ENCODE measurements around the gene SERPINB4. TPM values are rescaled to one million over a fixed set of nuclear protein-coding genes. Genes with fewer than 3 reads are reported as not detected.

SERPINB4 gene
- total RNA-seq, 1 donor from 2014 or later: not detected

DNA sequence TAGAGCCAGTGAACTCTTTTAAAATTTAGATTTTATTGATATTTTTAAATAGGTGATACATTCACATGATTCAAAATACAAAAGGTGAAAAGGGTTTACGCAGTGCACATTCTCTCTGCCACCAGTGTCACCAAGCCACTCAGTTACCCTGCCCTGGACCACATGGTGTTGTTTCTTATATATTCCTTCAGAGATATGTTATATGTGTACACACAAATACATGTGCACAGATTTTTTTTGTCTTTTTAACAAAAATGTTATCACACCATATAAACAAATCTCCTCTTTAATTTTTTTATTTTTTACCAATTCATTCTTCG lies 26.2 kb downstream of the SERPINB4 start:
- Mint-ChIP-seq H3K9me3 (ENCODE audit: unreplicated experiment) (peaks cover 7% of the 10 kb centered on the region), H3K4me1 (ENCODE audit: unreplicated experiment) (no peaks in the 10 kb centered on the region), H3K36me3 (ENCODE audit: unreplicated experiment) (no peaks in the 10 kb centered on the region), H3K4me3 (ENCODE audit: unreplicated experiment) (no peak overlapping the region), H3K27ac (ENCODE audit: unreplicated experiment) (no peak overlapping the region), H3K27me3 (ENCODE audit: unreplicated experiment) (peaks cover 10% of the 10 kb centered on the region)
- TF ChIP-seq, protein P1, sequence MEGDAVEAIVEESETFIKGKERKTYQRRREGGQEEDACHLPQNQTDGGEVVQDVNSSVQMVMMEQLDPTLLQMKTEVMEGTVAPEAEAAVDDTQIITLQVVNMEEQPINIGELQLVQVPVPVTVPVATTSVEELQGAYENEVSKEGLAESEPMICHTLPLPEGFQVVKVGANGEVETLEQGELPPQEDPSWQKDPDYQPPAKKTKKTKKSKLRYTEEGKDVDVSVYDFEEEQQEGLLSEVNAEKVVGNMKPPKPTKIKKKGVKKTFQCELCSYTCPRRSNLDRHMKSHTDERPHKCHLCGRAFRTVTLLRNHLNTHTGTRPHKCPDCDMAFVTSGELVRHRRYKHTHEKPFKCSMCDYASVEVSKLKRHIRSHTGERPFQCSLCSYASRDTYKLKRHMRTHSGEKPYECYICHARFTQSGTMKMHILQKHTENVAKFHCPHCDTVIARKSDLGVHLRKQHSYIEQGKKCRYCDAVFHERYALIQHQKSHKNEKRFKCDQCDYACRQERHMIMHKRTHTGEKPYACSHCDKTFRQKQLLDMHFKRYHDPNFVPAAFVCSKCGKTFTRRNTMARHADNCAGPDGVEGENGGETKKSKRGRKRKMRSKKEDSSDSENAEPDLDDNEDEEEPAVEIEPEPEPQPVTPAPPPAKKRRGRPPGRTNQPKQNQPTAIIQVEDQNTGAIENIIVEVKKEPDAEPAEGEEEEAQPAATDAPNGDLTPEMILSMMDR (IDR thresholded peaks at IDR 0.05): no peak
- DNase-seq (ENCODE audit: extremely low spot score, unreplicated experiment): no peak

DNA sequence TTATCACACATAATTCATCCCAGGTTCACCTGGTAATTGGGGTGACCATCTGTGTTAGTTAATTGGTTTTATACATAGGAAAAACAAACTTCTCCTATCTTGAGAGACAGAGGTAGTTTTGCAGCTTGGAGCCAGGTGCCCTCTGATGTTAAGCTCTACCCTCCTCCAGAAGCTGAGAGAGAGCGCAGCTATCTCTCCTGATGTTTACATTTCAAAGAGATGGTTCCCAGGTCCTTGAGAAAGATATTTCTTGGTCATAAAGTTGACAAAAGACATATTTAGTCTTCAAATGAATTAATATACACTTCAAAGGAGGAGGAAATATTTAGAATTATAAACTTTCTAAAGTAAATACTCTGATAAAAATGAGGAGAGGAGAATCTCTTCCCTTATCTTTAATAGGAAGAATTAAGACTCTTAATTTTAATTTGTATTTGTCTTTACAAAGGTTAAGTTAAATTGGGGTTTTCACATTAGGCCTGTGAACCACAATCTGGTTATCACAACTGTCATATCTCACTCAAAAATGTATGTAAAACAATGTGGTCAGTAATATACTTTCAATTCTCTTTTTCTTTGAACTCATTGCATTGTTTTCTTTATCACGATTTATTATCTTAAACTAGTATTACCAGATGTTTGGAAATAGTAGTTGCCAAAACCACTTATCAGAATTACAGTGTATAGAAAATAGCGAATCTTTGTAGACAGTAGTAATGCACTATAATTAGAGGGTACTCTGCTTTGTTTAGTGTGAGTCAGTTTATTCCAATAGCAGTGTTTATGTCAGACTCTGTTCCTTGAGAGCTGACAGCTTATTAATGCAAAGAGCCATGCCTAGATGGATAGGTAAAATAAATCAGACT lies 26.8 kb downstream of the SERPINB4 start:
- no peak for DNase-seq (ENCODE audit: extremely low spot score, unreplicated experiment)
- Mint-ChIP-seq H3K4me1 (ENCODE audit: unreplicated experiment) (no peaks in the 10 kb centered on the region), H3K36me3 (ENCODE audit: unreplicated experiment) (no peaks in the 10 kb centered on the region), H3K27me3 (ENCODE audit: unreplicated experiment) (peaks cover 13% of the 10 kb centered on the region), H3K9me3 (ENCODE audit: unreplicated experiment) (peaks cover 7% of the 10 kb centered on the region), H3K27ac (ENCODE audit: unreplicated experiment) (no peak overlapping the region), H3K4me3 (ENCODE audit: unreplicated experiment) (no peak overlapping the region)
- TF ChIP-seq, protein P1 (IDR thresholded peaks at IDR 0.05): no peak

DNA sequence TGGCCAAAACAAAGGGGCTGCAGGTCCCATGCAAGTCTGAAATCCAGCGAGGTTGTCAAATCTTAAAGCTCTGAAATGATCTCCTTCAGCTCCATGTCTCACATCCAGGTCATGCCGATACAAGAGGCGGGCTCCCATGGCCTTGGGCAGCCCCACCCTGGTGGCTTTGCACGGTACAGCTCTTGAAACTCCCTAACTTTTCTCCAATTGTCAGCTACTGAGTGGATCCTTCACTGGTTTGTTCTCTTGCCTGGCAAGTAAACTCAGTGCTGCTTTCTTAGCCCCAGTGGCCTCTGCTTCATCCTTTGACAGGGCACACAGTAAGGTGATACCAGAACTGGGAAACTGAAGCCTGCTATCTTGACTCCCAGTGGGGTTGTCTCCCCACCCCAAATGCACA lies 30.6 kb downstream of the SERPINB4 start:
- no peak for DNase-seq (ENCODE audit: extremely low spot score, unreplicated experiment)
- Mint-ChIP-seq H3K9me3 (ENCODE audit: unreplicated experiment) (no peaks in the 10 kb centered on the region), H3K27ac (ENCODE audit: unreplicated experiment) (no peak overlapping the region), H3K4me1 (ENCODE audit: unreplicated experiment) (no peaks in the 10 kb centered on the region), H3K4me3 (ENCODE audit: unreplicated experiment) (no peak overlapping the region), H3K36me3 (ENCODE audit: unreplicated experiment) (no peaks in the 10 kb centered on the region), H3K27me3 (ENCODE audit: unreplicated experiment) (peaks cover 20% of the 10 kb centered on the region)
- TF ChIP-seq, protein P1 (IDR thresholded peaks at IDR 0.05): no peak

DNA sequence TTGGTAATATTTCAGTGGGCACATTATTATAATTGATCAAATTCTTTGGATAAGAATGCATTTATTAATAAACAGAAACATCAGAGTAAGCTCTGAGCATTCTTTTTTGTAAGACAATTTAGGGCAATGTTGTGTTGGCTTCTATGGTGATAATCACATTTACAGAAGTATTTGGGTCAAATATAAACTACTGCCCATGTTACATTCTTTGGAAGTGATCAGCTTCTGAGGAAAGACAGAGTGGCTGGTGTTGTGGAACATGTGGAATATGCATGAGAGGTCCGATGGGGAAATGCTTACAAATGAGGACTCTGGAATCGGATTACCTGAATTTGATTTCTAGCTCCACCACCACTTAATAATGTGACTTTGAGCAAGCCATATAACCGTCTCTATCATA lies 37.5 kb downstream of the SERPINB4 start:
- H3K9me3 Mint-ChIP-seq (ENCODE audit: unreplicated experiment): no peaks in the 10 kb centered on the region
- H3K4me3 Mint-ChIP-seq (ENCODE audit: unreplicated experiment): no peak overlapping the region
- DNase-seq (ENCODE audit: extremely low spot score, unreplicated experiment): no peak
- H3K36me3 Mint-ChIP-seq (ENCODE audit: unreplicated experiment): no peaks in the 10 kb centered on the region
- peaks cover 53% of the 10 kb centered on the region for H3K27me3 Mint-ChIP-seq (ENCODE audit: unreplicated experiment)
- H3K27ac Mint-ChIP-seq (ENCODE audit: unreplicated experiment): no peak overlapping the region
- H3K4me1 Mint-ChIP-seq (ENCODE audit: unreplicated experiment): no peaks in the 10 kb centered on the region
- TF ChIP-seq, protein P1 (IDR thresholded peaks at IDR 0.05): no peak

DNA sequence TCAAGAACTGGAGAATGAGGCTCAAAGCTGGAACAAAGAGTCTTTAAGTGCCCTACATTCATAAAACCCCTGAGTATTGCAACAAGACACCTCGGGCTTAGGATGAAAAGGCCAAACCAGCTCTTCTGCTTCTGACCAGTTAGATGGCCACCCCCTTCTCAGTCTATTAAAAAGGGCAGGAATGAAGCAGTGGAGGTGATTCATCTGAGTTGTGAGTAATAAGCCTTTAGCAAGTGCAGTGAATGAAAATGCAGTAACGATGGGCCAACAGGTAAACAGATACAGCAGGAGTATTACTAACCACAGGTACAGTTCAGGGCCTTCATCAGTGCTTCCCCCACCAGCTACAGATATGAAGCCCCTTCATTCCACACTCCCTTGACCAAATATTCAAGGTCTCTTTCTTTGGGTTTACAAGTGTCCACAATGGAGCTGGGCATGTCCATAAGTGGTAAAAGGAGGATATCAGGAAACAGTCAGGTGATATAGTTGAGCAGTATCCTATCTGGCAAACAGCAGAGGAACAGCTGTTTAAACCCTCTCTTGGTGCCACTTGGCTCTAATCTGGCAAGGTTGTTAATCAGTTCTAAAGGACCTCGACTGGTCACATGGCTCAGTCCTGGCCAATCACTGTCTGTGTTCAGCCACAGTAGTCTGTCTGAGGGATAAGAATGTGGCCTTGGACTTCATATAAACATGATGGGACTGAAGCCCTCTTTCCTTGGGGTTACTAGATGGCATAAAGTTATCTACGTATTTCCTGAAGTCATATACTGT lies 39.1 kb downstream of the SERPINB4 start:
- Mint-ChIP-seq H3K4me1 (ENCODE audit: unreplicated experiment) (no peaks in the 10 kb centered on the region), H3K27me3 (ENCODE audit: unreplicated experiment) (peaks cover 53% of the 10 kb centered on the region), H3K36me3 (ENCODE audit: unreplicated experiment) (no peaks in the 10 kb centered on the region), H3K9me3 (ENCODE audit: unreplicated experiment) (no peaks in the 10 kb centered on the region), H3K4me3 (ENCODE audit: unreplicated experiment) (no peak overlapping the region), H3K27ac (ENCODE audit: unreplicated experiment) (no peak overlapping the region)
- TF ChIP-seq, protein P1 (IDR thresholded peaks at IDR 0.05): no peak
- DNase-seq (ENCODE audit: extremely low spot score, unreplicated experiment): no peak
